SK-N-SH treated with all-trans-retinoic acid at 6 μM for 48 hours (cell line): ENCODE measurements around the gene SIM1.

Experiments
- ATAC-seq: fragments of 200-7000 bp; cut with Tn5 transposase; 3 replicates; pipeline ENCODE4 v1.9.1; 2020; ENCODE audit warnings: mild to moderate bottlenecking, moderate library complexity
- ESRRG ChIP-seq: fragments of 250-450 bp; sonication (Bioruptor Pico); IDR thresholded peaks from 2 replicates; pipeline ENCODE4 v1.6.1; 2021; ENCODE audit warnings: mild to moderate bottlenecking
- ISL1 ChIP-seq: fragments of 250-450 bp; sonication (Bioruptor Pico); IDR thresholded peaks from 2 replicates; pipeline ENCODE4 v2.1.2; 2022; ENCODE audit warnings: mild to moderate bottlenecking, moderate library complexity
- OSR1 ChIP-seq: fragments of 250-450 bp; sonication (Bioruptor Pico); IDR thresholded peaks from 2 replicates; pipeline ENCODE4 v1.8.0; 2022; ENCODE audit warnings: moderate library complexity, mild to moderate bottlenecking, inconsistent platforms
- PPARA ChIP-seq: fragments of 250-450 bp; sonication (Bioruptor Pico); IDR thresholded peaks from 2 replicates; pipeline ENCODE4 v1.5.0; 2020; ENCODE audit warnings: mild to moderate bottlenecking, borderline replicate concordance
- RARB ChIP-seq: fragments of 250-450 bp; sonication (Bioruptor Pico); IDR thresholded peaks from 2 replicates; pipeline ENCODE4 v1.8.0; 2021; ENCODE audit warnings: mild to moderate bottlenecking, moderate library complexity
- SNAI2 ChIP-seq: fragments of 250-450 bp; sonication (Bioruptor Pico); IDR thresholded peaks from 2 replicates; pipeline ENCODE4 v1.5.0; 2020; ENCODE audit warnings: mild to moderate bottlenecking, moderate library complexity
- TCF4 ChIP-seq: fragments of 250-450 bp; sonication (Bioruptor Pico); IDR thresholded peaks from 2 replicates; pipeline ENCODE4 v1.8.0; 2021; ENCODE audit warnings: mild to moderate bottlenecking, moderate library complexity, borderline replicate concordance
- TOX ChIP-seq: fragments of 250-450 bp; sonication (Bioruptor Pico); IDR thresholded peaks from 2 replicates; pipeline ENCODE4 v1.8.0; 2021; ENCODE audit warnings: mild to moderate bottlenecking, moderate library complexity, borderline replicate concordance
- ZC3H10 ChIP-seq: fragments of 250-450 bp; sonication (Bioruptor Pico); IDR thresholded peaks from 2 replicates; pipeline ENCODE4 v1.5.1; 2021; ENCODE audit warnings: mild to moderate bottlenecking, moderate library complexity
- ZFP30 ChIP-seq: fragments of 450-650 bp; formaldehyde crosslinking; IDR thresholded peaks from 2 replicates; pipeline ENCODE4 v1.5.0; 2022; ENCODE audit warnings: mild to moderate bottlenecking, moderate library complexity
- ZNF565 ChIP-seq: fragments of 450-650 bp; formaldehyde crosslinking; conservative IDR thresholded peaks from 2 replicates; pipeline ENCODE4 v1.5.0; 2020; ENCODE audit warnings: low read depth, mild to moderate bottlenecking, moderate library complexity
- ZNF70 ChIP-seq: fragments of 450-650 bp; formaldehyde crosslinking; IDR thresholded peaks from 2 replicates; pipeline ENCODE4 v1.5.0; 2020; ENCODE audit warnings: mild to moderate bottlenecking, moderate library complexity
- ZNF8 ChIP-seq: fragments of 450-650 bp; formaldehyde crosslinking; IDR thresholded peaks from 2 replicates; pipeline ENCODE4 v1.5.0; 2020; ENCODE audit warnings: mild to moderate bottlenecking, moderate library complexity
- TF ChIP-seq, protein P1 (sequence below): fragments of 250-450 bp; sonication (Bioruptor Pico); IDR thresholded peaks from 2 replicates; pipeline ENCODE4 v1.8.0; 2021; ENCODE audit warnings: low read depth, mild to moderate bottlenecking, moderate library complexity, borderline replicate concordance
- TF ChIP-seq, protein P2 (sequence below): fragments of 250-450 bp; sonication (Bioruptor Pico); IDR thresholded peaks from 2 replicates; pipeline ENCODE4 v1.5.1; 2020; ENCODE audit warnings: low read depth, mild to moderate bottlenecking, moderate library complexity
- TF ChIP-seq, protein P3 (sequence below): fragments of 250-450 bp; sonication (Bioruptor Pico); IDR thresholded peaks from 2 replicates; pipeline ENCODE4 v1.5.0; 2020; ENCODE audit warnings: mild to moderate bottlenecking, moderate library complexity

The SIM1 gene

DNA sequence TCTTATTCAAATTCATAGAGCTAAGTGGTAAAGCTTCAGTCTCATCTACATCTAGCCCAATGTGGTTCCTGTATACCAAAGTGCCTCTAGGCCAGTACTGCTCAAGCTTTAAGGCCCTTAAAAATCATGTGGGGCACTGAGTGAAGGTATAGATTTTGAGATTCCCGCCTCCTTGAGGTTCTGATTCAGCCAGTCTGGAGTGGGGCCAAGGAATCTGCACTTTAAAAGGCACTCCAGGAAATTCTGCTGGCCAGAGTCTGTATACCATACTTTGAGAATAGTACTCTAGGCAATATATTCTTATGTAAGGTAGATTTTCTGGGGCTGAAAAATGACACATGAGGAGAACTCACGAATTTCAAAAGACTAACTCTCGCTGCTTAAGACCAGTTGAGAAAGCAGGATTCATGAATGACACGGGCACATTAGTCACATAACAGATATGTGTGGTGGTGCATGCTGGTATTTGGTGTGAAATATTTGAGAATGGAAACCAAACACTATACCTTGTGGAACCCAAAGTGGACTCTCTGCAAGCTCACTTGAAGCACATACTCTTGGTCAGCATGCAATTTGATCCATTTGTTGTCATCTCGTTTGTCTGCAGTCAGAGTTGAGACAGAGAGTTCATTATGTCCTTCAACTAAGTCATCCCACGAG, 47.6 kb upstream of the SIM1 start (continued):
- TF ChIP-seq, protein P1, sequence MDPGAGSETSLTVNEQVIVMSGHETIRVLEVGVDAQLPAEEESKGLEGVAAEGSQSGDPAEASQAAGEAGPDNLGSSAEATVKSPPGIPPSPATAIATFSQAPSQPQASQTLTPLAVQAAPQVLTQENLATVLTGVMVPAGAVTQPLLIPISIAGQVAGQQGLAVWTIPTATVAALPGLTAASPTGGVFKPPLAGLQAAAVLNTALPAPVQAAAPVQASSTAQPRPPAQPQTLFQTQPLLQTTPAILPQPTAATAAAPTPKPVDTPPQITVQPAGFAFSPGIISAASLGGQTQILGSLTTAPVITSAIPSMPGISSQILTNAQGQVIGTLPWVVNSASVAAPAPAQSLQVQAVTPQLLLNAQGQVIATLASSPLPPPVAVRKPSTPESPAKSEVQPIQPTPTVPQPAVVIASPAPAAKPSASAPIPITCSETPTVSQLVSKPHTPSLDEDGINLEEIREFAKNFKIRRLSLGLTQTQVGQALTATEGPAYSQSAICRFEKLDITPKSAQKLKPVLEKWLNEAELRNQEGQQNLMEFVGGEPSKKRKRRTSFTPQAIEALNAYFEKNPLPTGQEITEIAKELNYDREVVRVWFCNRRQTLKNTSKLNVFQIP (CRISPR knock-in tag), result no peak
- TF ChIP-seq, protein P2, sequence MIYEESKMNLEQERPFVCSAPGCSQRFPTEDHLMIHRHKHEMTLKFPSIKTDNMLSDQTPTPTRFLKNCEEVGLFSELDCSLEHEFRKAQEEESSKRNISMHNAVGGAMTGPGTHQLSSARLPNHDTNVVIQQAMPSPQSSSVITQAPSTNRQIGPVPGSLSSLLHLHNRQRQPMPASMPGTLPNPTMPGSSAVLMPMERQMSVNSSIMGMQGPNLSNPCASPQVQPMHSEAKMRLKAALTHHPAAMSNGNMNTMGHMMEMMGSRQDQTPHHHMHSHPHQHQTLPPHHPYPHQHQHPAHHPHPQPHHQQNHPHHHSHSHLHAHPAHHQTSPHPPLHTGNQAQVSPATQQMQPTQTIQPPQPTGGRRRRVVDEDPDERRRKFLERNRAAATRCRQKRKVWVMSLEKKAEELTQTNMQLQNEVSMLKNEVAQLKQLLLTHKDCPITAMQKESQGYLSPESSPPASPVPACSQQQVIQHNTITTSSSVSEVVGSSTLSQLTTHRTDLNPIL, result no peak
- no peak for TF ChIP-seq TCF4 (CRISPR knock-in tag)
- TF ChIP-seq SNAI2 (CRISPR knock-in tag), result no peak
- TF ChIP-seq ZC3H10 (CRISPR knock-in tag), result no peak
- TF ChIP-seq RARB (CRISPR knock-in tag), result no peak
- TF ChIP-seq, all 23 proteins: peak for 0

DNA sequence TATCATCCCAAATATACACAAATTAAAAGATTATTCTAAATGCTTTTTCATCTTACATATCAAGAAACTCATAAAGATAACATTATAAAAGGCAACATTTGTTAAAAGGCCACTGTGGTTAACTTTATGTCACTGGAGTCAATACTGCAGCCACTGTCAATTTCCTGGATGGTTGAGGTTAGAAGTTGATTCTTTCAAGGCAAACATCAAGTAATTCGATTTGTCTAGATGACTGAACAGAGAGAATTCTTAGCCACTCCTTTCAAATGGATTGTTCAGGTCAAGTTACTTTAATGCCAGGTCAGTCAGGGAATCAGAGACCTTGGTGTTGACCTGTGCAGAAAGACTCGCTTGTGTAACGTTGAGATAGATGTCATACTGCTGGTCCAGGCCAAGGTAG, 44.4 kb upstream of the SIM1 start:
- no peak for ATAC-seq
- TF ChIP-seq ESRRG (CRISPR knock-in tag), result no peak
- TF ChIP-seq ZNF8 (CRISPR knock-in tag), result no peak
- TF ChIP-seq RARB (CRISPR knock-in tag), result no peak
- no peak for TF ChIP-seq ZFP30
- TF ChIP-seq, all 23 proteins: peak for 0

DNA sequence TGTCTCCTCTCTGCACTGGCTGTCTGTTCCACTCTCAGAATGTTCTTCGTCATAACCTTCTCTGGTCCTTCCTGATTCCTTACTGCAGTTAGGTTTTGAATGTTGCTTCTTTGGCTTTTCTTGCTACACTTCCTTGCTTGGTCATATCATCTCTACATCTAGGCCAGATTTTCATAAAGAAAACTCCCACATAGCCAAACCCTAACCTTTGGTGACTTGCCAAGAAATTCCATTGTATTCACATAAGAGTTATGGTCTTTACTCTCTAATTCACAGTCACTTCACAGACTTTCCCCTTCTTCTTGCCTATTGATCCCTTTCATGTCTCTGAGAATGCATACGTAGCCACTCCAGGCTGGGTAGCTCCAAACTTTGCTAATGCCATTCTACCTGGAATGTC, 41.9 kb upstream of the SIM1 start:
- ATAC-seq, result no peak

DNA sequence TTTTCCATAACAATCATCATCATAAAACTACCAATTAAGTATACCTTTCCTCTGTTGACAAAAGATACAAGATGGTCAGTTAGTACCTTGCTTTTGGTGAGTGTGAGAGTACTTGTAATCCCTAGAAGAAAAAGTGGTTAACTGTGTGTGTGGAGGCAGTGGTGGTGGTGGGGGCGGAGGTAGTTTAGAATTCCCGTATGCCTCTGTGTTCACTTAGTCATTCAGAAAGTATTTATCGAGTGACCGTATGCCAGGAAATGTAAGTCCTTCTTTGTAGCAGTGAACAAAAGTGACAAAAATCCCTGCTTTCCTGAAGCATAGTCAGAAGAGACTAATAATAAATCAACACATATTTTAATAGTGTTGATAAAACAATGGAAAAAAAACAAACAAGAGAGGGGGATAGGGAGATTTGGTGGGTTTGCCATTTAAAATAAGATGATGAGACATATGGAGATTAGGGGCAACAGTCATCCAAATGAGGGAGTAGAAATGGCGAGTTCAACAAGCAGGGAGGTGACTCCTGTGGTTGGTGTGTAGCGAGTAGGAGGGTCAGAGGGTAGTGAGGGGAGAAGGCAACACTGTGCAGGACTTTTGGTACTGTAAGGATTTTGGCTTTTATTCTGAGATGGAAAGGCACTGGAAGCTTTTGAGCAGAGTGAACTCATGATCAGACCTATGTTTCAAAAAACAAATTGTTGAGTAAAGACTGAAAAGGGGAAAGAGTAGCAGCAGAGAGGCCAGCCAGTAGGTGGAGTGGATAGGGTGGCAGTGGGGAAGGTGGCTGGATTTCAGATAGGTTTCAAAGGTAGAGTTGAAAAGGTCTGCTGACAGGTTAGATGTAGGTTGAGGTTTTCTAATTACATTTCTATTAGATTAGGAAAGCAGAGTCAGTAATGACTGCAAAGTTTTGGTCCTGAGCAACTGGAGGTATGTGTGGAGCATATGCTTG, 40.3 kb upstream of the SIM1 start:
- ATAC-seq, result peak; percentile 89
- no peak for TF ChIP-seq TOX (CRISPR knock-in tag)

More for the DNA sequence above, 41.9 kb upstream of the SIM1 start:
- TF ChIP-seq, protein P3, sequence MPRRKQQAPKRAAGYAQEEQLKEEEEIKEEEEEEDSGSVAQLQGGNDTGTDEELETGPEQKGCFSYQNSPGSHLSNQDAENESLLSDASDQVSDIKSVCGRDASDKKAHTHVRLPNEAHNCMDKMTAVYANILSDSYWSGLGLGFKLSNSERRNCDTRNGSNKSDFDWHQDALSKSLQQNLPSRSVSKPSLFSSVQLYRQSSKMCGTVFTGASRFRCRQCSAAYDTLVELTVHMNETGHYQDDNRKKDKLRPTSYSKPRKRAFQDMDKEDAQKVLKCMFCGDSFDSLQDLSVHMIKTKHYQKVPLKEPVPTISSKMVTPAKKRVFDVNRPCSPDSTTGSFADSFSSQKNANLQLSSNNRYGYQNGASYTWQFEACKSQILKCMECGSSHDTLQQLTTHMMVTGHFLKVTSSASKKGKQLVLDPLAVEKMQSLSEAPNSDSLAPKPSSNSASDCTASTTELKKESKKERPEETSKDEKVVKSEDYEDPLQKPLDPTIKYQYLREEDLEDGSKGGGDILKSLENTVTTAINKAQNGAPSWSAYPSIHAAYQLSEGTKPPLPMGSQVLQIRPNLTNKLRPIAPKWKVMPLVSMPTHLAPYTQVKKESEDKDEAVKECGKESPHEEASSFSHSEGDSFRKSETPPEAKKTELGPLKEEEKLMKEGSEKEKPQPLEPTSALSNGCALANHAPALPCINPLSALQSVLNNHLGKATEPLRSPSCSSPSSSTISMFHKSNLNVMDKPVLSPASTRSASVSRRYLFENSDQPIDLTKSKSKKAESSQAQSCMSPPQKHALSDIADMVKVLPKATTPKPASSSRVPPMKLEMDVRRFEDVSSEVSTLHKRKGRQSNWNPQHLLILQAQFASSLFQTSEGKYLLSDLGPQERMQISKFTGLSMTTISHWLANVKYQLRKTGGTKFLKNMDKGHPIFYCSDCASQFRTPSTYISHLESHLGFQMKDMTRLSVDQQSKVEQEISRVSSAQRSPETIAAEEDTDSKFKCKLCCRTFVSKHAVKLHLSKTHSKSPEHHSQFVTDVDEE (CRISPR knock-in tag), result no peak
- TF ChIP-seq ZNF565 (CRISPR knock-in tag), result no peak
- no peak for TF ChIP-seq OSR1 (CRISPR knock-in tag)
- no peak for TF ChIP-seq RARB (CRISPR knock-in tag)
- TF ChIP-seq PPARA (CRISPR knock-in tag), result no peak
- TF ChIP-seq ZNF70 (CRISPR knock-in tag), result no peak
- TF ChIP-seq, protein P1 (CRISPR knock-in tag), result no peak
- no peak for TF ChIP-seq ESRRG (CRISPR knock-in tag)
- TF ChIP-seq ZFP30, result no peak
- TF ChIP-seq TCF4 (CRISPR knock-in tag), result no peak
- no peak for TF ChIP-seq ISL1 (CRISPR knock-in tag)
